ENCODE data around the gene CHD3. TPM values are rescaled to one million over a fixed set of nuclear protein-coding genes. Genes with fewer than 3 reads are reported as not detected.
A peak's percentile ranks its signal among the peaks of the same experiment; 100 is the strongest.

The CHD3 gene
- total and polyA plus RNA-seq, 2 of the 13 experiments (the other 11 are each of a cell fraction or from before 2014, with no cell fraction given) = 2.7 to 3.7 TPM

- TF ChIP-seq ZNF687 (CRISPR knock-in tag; IDR thresholded peaks at IDR 0.05) (peak; percentile 62), PBX3 (CRISPR knock-in tag; IDR thresholded peaks at IDR 0.05; ENCODE audit: borderline replicate concordance) (no peak), SATB2 (CRISPR knock-in tag; IDR thresholded peaks at IDR 0.05) (no peak), HDAC2 (CRISPR knock-in tag; IDR thresholded peaks at IDR 0.05) (0 out of 2 replicates have a peak, but pooled peaks have one; percentile 29), THAP9 (CRISPR knock-in tag; IDR thresholded peaks at IDR 0.05; ENCODE audit: borderline replicate concordance) (no peak), ZNF747 (CRISPR knock-in tag; IDR thresholded peaks at IDR 0.05; ENCODE audit: borderline replicate concordance) (no peak), ESRRA (CRISPR knock-in tag; IDR thresholded peaks at IDR 0.05; ENCODE audit: low read depth) (no peak), CBX1 (IDR thresholded peaks at IDR 0.05; ENCODE audit: low read depth) (no peak), MTF2 (CRISPR knock-in tag; IDR thresholded peaks at IDR 0.05; ENCODE audit: borderline replicate concordance) (no peak), ZNF607 (CRISPR knock-in tag; IDR thresholded peaks at IDR 0.05; ENCODE audit: borderline replicate concordance) (no peak), ZBTB37 (CRISPR knock-in tag; IDR thresholded peaks at IDR 0.05) (0 out of 2 replicates have a peak, but pooled peaks have one; percentile 10), ZNF589 (CRISPR knock-in tag; conservative IDR thresholded peaks at IDR 0.05) (no peak), TBP (CRISPR knock-in tag; IDR thresholded peaks at IDR 0.05) (no peak), HOXA3 (CRISPR knock-in tag; IDR thresholded peaks at IDR 0.05) (no peak), ZNF749 (CRISPR knock-in tag; IDR thresholded peaks at IDR 0.05; ENCODE audit: borderline replicate concordance) (peak; percentile 67; the same call in 1 of the 2 replicates), ZNF207 (IDR thresholded peaks at IDR 0.05; ENCODE audit: borderline replicate concordance) (no peak), NFE2L1 (CRISPR knock-in tag; IDR thresholded peaks at IDR 0.05; ENCODE audit: borderline replicate concordance) (no peak)
Observed at GRCh38 chr17:7842380-7843256, 46.0 kb upstream of the CHD3 start (continued).
